Glutamatergic neuron (in vitro differentiated cells): ENCODE results near the gene YIF1B. TPM values are rescaled to one million over a fixed set of nuclear protein-coding genes. Genes with fewer than 3 reads are reported as not detected.
"Not testable (repeated sequence)": the region's sequence is repeated elsewhere in the genome, so short reads cannot be mapped to it uniquely, and the experiment has no call there.

Source experiments
- DNase-seq: peaks from one replicate; pipeline ENCODE4 v3.0.0; 2022
- H3K27ac Mint-ChIP-seq: one replicate; pipeline ENCODE4 v1.8.0; 2020; ENCODE audit warnings: mild to moderate bottlenecking, mixed read lengths, inconsistent platforms; ENCODE audit not compliant: unreplicated experiment
- H3K27me3 Mint-ChIP-seq: one replicate; pipeline ENCODE4 v1.8.0; 2020; ENCODE audit warnings: mild to moderate bottlenecking, moderate library complexity, mixed read lengths, inconsistent platforms; ENCODE audit not compliant: unreplicated experiment
- H3K36me3 Mint-ChIP-seq: one replicate; pipeline ENCODE4 v1.8.0; 2020; ENCODE audit warnings: mild to moderate bottlenecking, mixed read lengths, inconsistent platforms; ENCODE audit not compliant: unreplicated experiment
- H3K4me1 Mint-ChIP-seq: one replicate; pipeline ENCODE4 v1.8.0; 2020; ENCODE audit warnings: mild to moderate bottlenecking, low read depth, mixed read lengths, inconsistent platforms; ENCODE audit not compliant: unreplicated experiment
- H3K4me3 Mint-ChIP-seq: one replicate; pipeline ENCODE4 v1.8.0; 2020; ENCODE audit warnings: mild to moderate bottlenecking, mixed read lengths, inconsistent platforms; ENCODE audit not compliant: unreplicated experiment
- H3K9me3 Mint-ChIP-seq: one replicate; pipeline ENCODE4 v1.8.0; 2020; ENCODE audit warnings: mild to moderate bottlenecking, moderate library complexity, mixed read lengths, inconsistent platforms; ENCODE audit not compliant: unreplicated experiment
- long read RNA-seq: library from polyadenylated mRNA; unstranded; transcript quantifications from one replicate; pipeline ENCODE4 v2.0.0, GENCODE V29; 2020; ENCODE audit not compliant: unreplicated experiment
- total RNA-seq: library from RNA; stranded (reverse); fragmentation: NEBNext Ultra II Directional; extraction: Animal tissue kit (Norgen Biotek cat#: 25700); gene quantifications from one replicate; pipeline ENCODE4 v1.2.1, GENCODE V29; 2021; ENCODE audit not compliant: unreplicated experiment
- TF ChIP-seq, protein P1 (sequence below): fragments of 200-600 bp; sonication (generic); IDR thresholded peaks from one replicate; pipeline ENCODE4 v1.5.0; 2021; ENCODE audit not compliant: partially characterized antibody, unreplicated experiment

The YIF1B gene, protein sequence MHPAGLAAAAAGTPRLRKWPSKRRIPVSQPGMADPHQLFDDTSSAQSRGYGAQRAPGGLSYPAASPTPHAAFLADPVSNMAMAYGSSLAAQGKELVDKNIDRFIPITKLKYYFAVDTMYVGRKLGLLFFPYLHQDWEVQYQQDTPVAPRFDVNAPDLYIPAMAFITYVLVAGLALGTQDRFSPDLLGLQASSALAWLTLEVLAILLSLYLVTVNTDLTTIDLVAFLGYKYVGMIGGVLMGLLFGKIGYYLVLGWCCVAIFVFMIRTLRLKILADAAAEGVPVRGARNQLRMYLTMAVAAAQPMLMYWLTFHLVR
- 101 TPM for total RNA-seq
- long read RNA-seq, transcript YIF1B-216 (8 exons, 1,181 nt), result major isoform, 69 of 121 reads
- long read RNA-seq, transcript YIF1B-201 (8 exons, 964 nt), result minor isoform, 16 of 121 reads
- long read RNA-seq, transcript YIF1B-214 (8 exons, 940 nt), result minor isoform, 7 of 121 reads
- long read RNA-seq, transcript YIF1B-203 (8 exons, 1,225 nt), result minor isoform, 15 of 121 reads
- long read RNA-seq, partial matches to known transcripts, result 3 of 121 reads
- long read RNA-seq, other reads (novel, unspliced or antisense), result 9 of 121 reads

DNA sequence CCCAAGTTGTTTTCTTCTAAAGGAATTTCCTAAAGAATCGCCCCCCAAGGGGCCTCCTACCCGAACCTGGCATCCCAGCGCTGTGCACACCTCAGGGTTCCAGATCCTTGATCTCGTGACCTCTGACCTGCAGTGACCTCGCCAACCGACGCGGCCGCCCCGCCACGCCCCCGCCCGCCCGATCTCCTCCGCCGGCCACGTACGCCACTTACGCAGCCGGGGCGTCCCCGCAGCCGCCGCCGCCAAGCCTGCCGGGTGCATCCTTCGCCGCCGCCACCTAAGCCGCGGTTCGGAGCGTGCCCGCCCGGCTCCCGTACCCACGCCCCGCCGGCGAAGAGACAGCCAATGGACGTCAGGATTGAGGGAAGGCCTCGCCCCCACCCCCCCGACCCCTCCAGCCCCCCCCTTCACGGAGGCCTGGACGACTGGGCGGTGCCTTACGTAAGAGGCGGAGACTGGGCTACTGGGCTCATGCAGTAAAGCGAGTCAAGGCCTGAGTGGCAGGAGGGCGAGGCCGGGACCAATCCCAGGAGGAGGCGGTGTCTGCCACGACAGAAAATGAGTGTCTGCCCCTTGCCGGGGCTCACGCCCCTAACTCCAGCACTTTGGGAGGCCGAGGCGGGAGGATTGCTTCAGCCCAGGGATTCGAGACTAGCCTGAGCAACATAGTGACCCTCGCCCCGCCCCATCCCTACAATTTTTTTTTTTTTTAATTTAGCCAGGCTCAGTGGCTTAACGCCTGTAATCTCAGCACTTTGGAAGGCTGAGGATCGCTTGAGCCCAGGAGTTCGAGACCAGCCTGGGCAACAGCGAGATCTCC lies at the start of gene YIF1B:
Gene YIF1B, minus strand, starts transcription at position 291 of the 820 bp plus-strand sequence. Its CDS starts 30 bp downstream, at position 261.
- H3K4me1 Mint-ChIP-seq, result no peaks in the 10 kb centered on the region
- DNase-seq, result peak; percentile 96
- TF ChIP-seq, protein P1, sequence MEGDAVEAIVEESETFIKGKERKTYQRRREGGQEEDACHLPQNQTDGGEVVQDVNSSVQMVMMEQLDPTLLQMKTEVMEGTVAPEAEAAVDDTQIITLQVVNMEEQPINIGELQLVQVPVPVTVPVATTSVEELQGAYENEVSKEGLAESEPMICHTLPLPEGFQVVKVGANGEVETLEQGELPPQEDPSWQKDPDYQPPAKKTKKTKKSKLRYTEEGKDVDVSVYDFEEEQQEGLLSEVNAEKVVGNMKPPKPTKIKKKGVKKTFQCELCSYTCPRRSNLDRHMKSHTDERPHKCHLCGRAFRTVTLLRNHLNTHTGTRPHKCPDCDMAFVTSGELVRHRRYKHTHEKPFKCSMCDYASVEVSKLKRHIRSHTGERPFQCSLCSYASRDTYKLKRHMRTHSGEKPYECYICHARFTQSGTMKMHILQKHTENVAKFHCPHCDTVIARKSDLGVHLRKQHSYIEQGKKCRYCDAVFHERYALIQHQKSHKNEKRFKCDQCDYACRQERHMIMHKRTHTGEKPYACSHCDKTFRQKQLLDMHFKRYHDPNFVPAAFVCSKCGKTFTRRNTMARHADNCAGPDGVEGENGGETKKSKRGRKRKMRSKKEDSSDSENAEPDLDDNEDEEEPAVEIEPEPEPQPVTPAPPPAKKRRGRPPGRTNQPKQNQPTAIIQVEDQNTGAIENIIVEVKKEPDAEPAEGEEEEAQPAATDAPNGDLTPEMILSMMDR, result no peak
- H3K4me3 Mint-ChIP-seq, result peak within 1 kb of the TSS; percentile 95
- H3K9me3 Mint-ChIP-seq, result peaks cover 5% of the 10 kb centered on the region
- no peaks in the 10 kb centered on the region for H3K36me3 Mint-ChIP-seq
- peaks cover 7% of the 10 kb centered on the region for H3K27me3 Mint-ChIP-seq
- H3K27ac Mint-ChIP-seq, result peak within 1 kb of the TSS; percentile 87

DNA sequence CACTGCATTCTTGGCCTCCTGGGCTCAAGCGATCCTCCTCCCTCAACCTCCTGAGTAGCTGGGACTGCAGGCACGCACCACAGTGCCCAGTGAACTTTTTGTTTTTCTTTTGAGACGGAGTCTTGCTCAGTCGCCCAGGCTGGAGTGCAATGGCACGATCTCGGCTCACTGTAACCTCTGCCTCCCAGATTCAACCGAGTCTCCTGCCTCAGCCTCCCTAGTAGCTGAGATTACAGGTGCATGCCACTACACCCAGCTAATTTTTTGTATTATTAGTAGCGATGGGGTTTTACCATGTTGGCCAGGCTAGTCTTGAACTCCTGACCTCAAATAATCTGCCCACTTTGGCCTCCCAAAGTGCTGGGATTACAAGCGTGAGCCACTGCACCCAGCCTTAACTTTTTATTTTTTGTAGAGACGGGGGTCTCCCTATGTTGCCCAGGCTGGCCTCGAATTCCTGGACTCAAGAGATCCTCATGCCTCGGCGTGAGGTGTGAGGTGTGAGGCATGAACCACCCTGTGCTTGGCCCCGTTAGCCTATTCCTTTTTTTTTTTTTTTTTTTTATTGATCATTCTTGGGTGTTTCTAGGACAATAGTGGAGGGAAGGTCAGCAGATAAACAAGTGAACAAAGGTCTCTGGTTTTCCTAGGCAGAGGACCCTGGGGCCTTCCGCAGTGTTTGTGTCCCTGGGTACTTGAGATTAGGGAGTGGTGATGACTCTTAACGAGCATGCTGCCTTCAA lies 47.4 kb upstream of the YIF1B start:
- DNase-seq, H3K4me1 Mint-ChIP-seq, H3K27me3 Mint-ChIP-seq, H3K36me3 Mint-ChIP-seq: not testable (repeated sequence)
- Mint-ChIP-seq H3K9me3 (peaks cover 12% of the 10 kb centered on the region), H3K4me3 (peak overlapping the region; percentile 79), H3K27ac (peak overlapping the region; percentile 82)

DNA sequence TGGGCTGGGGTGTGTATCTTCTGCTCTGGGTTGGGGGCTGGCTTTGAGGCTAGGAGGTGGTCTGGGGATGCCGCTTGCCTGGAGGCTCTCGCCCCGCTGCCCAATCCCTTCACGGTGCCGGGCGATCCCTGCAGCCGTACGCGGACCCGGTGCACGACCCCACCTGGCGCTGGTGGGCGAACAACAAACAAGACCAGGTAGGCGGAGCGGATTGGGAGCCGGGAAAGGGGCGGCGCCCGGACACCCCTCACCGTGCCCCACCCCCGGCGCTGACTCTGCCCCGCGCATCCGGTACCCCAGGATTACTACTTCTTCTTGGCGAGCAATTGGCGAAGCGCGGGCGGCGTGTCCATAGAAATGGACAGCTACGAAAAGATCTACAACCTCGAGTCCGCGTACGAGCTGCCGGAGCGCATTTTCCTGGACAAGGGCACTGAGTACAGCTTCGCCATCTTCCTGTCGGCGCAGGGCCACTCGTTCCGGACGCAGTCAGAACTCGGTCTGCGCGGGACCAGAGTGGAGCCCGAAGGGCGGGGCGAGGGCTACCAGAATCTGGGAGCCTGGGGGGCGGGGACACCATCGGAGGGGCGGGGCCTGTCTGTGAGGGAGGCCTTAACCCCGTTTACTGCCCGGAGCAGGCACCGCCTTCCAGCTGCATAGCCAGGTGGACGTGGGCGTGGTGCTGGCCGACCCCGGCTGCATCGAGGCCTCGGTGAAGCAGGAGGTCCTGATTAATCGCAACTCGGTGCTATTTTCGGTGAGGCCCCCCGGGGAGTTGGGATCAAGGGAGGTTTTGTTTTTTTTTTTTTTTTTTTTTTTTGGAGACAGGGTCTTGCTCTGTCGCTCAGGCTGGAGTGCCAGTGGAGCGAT lies 46.6 kb upstream of the YIF1B start:
- Mint-ChIP-seq H3K27ac (peak overlapping the region; percentile 84), H3K4me3 (peak overlapping the region; percentile 90), H3K36me3 (no peaks in the 10 kb centered on the region), H3K4me1 (peaks cover 4% of the 10 kb centered on the region), H3K27me3 (peaks cover 9% of the 10 kb centered on the region), H3K9me3 (peaks cover 12% of the 10 kb centered on the region)
- TF ChIP-seq, protein P1, result no peak
- peak; percentile 91 for DNase-seq

DNA sequence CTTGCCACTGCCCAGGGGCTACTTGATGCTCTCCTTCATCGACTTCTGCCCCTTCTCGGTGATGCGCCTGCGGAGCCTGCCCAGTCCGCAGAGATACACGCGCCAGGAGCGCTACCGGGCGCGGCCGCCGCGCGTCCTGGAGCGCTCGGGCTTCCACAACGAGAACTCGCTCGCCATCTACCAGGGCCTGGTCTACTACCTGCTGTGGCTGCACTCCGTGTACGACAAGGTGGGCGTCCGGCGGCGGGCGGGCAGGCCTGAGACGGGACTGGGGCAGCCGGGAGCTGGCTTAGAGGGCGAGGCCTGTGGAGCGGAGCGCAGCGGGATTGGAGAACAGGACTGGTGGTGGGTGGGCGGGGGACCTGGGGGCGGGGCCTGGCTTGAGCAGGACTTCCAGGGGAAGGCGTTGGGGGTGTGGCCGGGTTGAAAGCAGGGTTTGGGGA lies 45.9 kb upstream of the YIF1B start:
- Mint-ChIP-seq H3K27ac (peak overlapping the region; percentile 80), H3K4me1 (peaks cover 4% of the 10 kb centered on the region), H3K36me3 (no peaks in the 10 kb centered on the region), H3K9me3 (peaks cover 12% of the 10 kb centered on the region), H3K4me3 (peak overlapping the region; percentile 90), H3K27me3 (peaks cover 9% of the 10 kb centered on the region)
- peak; percentile 90 for DNase-seq
- TF ChIP-seq, protein P1, result no peak
